Smooth muscle cell (in vitro differentiated cells): ENCODE data around the gene RNF141. TPM values are rescaled to one million over a fixed set of nuclear protein-coding genes. Genes with fewer than 3 reads are reported as not detected.

ENCODE experiments used
- DNase-seq: peaks from one replicate; lab custom pipeline; 2025; ENCODE audit not compliant: unreplicated experiment; lab: John Stamatoyannopoulos, UW
- H2AFZ ChIP-seq: fragments of 200-600 bp; sonication (generic); 2 replicates; pipeline ENCODE4 v1.6.0; 2016; ENCODE audit warnings: antibody characterized with exemption, low read depth, mild to moderate bottlenecking
- H3F3A ChIP-seq: fragments of 200-600 bp; sonication (generic); 2 replicates; pipeline ENCODE4 v1.6.0; 2017; ENCODE audit warnings: antibody characterized with exemption, low read depth
- H3K27ac ChIP-seq: fragments of 200-600 bp; sonication (generic); 2 replicates; pipeline ENCODE4 v1.5.1; 2016; ENCODE audit warnings: low read depth, mild to moderate bottlenecking
- H3K27me3 ChIP-seq: fragments of 200-600 bp; sonication (generic); 2 replicates; pipeline ENCODE4 v1.6.1; 2016; ENCODE audit warnings: low read depth, mild to moderate bottlenecking
- H3K36me3 ChIP-seq: fragments of 200-600 bp; sonication (generic); 2 replicates; pipeline ENCODE4 v1.5.1; 2016; ENCODE audit warnings: low read depth
- H3K4me1 ChIP-seq: fragments of 200-600 bp; sonication (generic); 2 replicates; pipeline ENCODE4 v1.5.1; 2016; ENCODE audit warnings: low read depth
- H3K4me2 ChIP-seq: fragments of 200-600 bp; sonication (generic); 2 replicates; pipeline ENCODE4 v1.6.0; 2016; ENCODE audit warnings: mild to moderate bottlenecking
- H3K4me3 ChIP-seq: fragments of 200-600 bp; sonication (generic); 2 replicates; pipeline ENCODE4 v1.5.1; 2016; ENCODE audit warnings: mild to moderate bottlenecking
- H3K79me2 ChIP-seq: fragments of 200-600 bp; sonication (generic); 2 replicates; pipeline ENCODE4 v1.6.0; 2016; ENCODE audit warnings: low read depth, mild to moderate bottlenecking
- H3K9ac ChIP-seq: fragments of 200-600 bp; sonication (generic); 2 replicates; pipeline ENCODE4 v1.6.0; 2016; ENCODE audit warnings: low read depth
- H3K9me3 ChIP-seq: fragments of 200-600 bp; sonication (generic); replicated peaks from 2 replicates; pipeline ENCODE4 v1.5.1; 2016; ENCODE audit warnings: low read depth
- H4K20me1 ChIP-seq: fragments of 200-600 bp; sonication (generic); 2 replicates; pipeline ENCODE4 v1.6.0; 2016; ENCODE audit warnings: low read depth
- WGBS: methylation state at CpG from one replicate; pipeline ENCODE4 v1.1.7; 2016; ENCODE audit warnings: low lambda C conversion rate; 5-methylcytosine and 5-hydroxymethylcytosine counted together
- polyA plus RNA-seq: library from polyadenylated mRNA; unstranded; fragments of >200 nt; fragmentation: Nextera tagmentation; extraction: Ambion mirVana; gene quantifications from 2 replicates; pipeline ENCODE4 v1.2.1, GENCODE V29; 2016
- total RNA-seq: library from RNA; depleted of rRNA; stranded (reverse); fragments of >200 nt; gene quantifications from 2 replicates; pipeline ENCODE4 v1.2.3, GENCODE V29; 2014
- TF ChIP-seq, protein P1 (sequence below): fragments of 200-600 bp; sonication (generic); IDR thresholded peaks from 2 replicates; pipeline ENCODE4 v1.5.1; 2017; ENCODE audit warnings: borderline replicate concordance, mild to moderate bottlenecking, antibody characterized with exemption; ENCODE audit not compliant: insufficient read depth, poor library complexity, severe bottlenecking

The RNF141 gene
- total and polyA plus RNA-seq, 2 experiments from 2014 or later, result 16.2 to 24.4 TPM

- WGBS, result 89% methylated on average over 3 of the region's 3 CpGs
- H3K4me3 ChIP-seq, result no peak overlapping the region
- H3K27ac ChIP-seq, result no peak overlapping the region
- no peaks in the 10 kb centered on the region for H3K27me3 ChIP-seq
- H3K9ac ChIP-seq, result no peak overlapping the region
- DNase-seq, result no peak
- H2AFZ ChIP-seq, result no peak overlapping the region
- TF ChIP-seq, protein P1, sequence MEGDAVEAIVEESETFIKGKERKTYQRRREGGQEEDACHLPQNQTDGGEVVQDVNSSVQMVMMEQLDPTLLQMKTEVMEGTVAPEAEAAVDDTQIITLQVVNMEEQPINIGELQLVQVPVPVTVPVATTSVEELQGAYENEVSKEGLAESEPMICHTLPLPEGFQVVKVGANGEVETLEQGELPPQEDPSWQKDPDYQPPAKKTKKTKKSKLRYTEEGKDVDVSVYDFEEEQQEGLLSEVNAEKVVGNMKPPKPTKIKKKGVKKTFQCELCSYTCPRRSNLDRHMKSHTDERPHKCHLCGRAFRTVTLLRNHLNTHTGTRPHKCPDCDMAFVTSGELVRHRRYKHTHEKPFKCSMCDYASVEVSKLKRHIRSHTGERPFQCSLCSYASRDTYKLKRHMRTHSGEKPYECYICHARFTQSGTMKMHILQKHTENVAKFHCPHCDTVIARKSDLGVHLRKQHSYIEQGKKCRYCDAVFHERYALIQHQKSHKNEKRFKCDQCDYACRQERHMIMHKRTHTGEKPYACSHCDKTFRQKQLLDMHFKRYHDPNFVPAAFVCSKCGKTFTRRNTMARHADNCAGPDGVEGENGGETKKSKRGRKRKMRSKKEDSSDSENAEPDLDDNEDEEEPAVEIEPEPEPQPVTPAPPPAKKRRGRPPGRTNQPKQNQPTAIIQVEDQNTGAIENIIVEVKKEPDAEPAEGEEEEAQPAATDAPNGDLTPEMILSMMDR, result no peak
- no peak overlapping the region for H3K4me2 ChIP-seq
- H3K36me3 ChIP-seq, result no peaks in the 10 kb centered on the region
- H3K4me1 ChIP-seq, result no peaks in the 10 kb centered on the region
- H4K20me1 ChIP-seq, result no peaks in the 10 kb centered on the region
- no peaks in the 10 kb centered on the region for H3F3A ChIP-seq
- H3K9me3 ChIP-seq, result no peaks in the 10 kb centered on the region
- no peaks in the 10 kb centered on the region for H3K79me2 ChIP-seq
Measured at GRCh38 chr11:10573556-10573955, 32.6 kb upstream of the RNF141 start.

DNA sequence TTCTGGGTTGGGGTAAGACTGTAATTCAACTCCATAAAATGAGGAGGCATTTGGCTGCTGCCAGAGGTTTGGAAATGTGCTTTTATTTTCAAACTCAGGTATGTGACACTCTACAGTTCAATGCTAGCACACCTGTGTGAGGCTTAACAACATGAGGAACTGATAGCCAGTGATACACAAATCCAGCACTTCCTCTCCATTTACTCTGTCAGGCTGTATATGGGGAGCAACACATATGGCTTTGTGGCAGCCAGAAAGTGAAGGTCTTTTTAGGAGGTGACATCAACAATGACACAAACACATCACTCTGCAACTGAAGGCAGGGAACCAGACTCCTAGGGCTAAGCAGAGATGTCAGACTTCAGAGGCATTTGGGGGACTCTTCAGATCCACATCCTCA is 32.0 kb upstream of the RNF141 start:
- Histone ChIP-seq H3F3A (no peaks in the 10 kb centered on the region), H3K4me1 (no peaks in the 10 kb centered on the region), H3K27me3 (no peaks in the 10 kb centered on the region), H3K4me3 (no peak overlapping the region), H3K36me3 (no peaks in the 10 kb centered on the region), H4K20me1 (no peaks in the 10 kb centered on the region), H3K4me2 (no peak overlapping the region), H3K9me3 (no peaks in the 10 kb centered on the region), H3K9ac (no peak overlapping the region), H3K79me2 (no peaks in the 10 kb centered on the region), H3K27ac (no peak overlapping the region), H2AFZ (no peak overlapping the region)
- no peak for DNase-seq
- TF ChIP-seq, protein P1, result no peak

DNA sequence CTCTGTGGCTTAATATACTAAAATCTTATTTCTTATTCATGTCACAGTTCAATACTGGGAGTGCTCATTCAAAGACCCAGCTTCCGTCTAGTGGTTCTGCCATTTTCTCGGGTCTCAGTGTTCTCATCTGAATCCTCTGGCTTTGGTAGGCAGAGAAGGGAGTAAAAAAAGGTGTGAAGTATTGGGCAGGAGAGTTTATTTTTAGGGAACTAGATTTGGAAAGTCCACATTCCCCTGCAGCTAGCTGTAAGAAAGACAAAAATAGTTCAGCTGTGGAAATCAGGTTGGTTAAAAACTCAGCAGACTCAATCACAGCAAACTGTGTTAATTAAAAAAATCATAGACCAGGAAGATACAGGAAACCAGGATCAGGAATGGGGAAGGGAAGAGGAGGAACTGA is 31.5 kb upstream of the RNF141 start:
- H3K9me3 ChIP-seq, result no peaks in the 10 kb centered on the region
- no peak overlapping the region for H3K27ac ChIP-seq
- H3K4me2 ChIP-seq, result no peak overlapping the region
- TF ChIP-seq, protein P1, result no peak
- no peaks in the 10 kb centered on the region for H3K27me3 ChIP-seq
- H3K4me3 ChIP-seq, result no peak overlapping the region
- no peaks in the 10 kb centered on the region for H3K4me1 ChIP-seq
- H3K9ac ChIP-seq, result no peak overlapping the region
- no peak for DNase-seq
- no peaks in the 10 kb centered on the region for H3K36me3 ChIP-seq
- H3K79me2 ChIP-seq, result no peaks in the 10 kb centered on the region
- H2AFZ ChIP-seq, result no peak overlapping the region
- no peaks in the 10 kb centered on the region for H3F3A ChIP-seq
- 87% methylated on average over 2 of the region's 2 CpGs for WGBS
- H4K20me1 ChIP-seq, result no peaks in the 10 kb centered on the region

GRCh38 chr11:10568486-10568941 is 27.5 kb upstream of the RNF141 start, which contains the start of gene LYVE1:
TSS of gene LYVE1 (minus strand) at chr11:10568665. CDS start at chr11:10568532, 133 bp downstream.
- H3K36me3 ChIP-seq, result no peaks in the 10 kb centered on the region
- TF ChIP-seq, protein P1, result no peak
- no peaks in the 10 kb centered on the region for H3K9me3 ChIP-seq
- no peaks in the 10 kb centered on the region for H4K20me1 ChIP-seq
- H3F3A ChIP-seq, result no peaks in the 10 kb centered on the region
- DNase-seq, result no peak
- H3K9ac ChIP-seq, result no peak within 1 kb of the TSS
- H3K27ac ChIP-seq, result no peak within 1 kb of the TSS
- peak within 1 kb of the TSS; percentile 48 for H2AFZ ChIP-seq
- H3K79me2 ChIP-seq, result no peaks in the 10 kb centered on the region
- WGBS, result 60% methylated on average over 7 of the region's 7 CpGs
- no peak within 1 kb of the TSS for H3K4me2 ChIP-seq
- no peak within 1 kb of the TSS for H3K4me3 ChIP-seq
- H3K27me3 ChIP-seq, result no peaks in the 10 kb centered on the region
- H3K4me1 ChIP-seq, result no peaks in the 10 kb centered on the region
